IMR-90 (cell line): ENCODE results near the gene PAPSS2. TPM values are rescaled to one million over a fixed set of nuclear protein-coding genes. Genes with fewer than 3 reads are reported as not detected.

Source experiments
- ATAC-seq: fragments of 200-7000 bp; cut with Tn5 transposase; 2 replicates; pipeline ENCODE4 v1.9.1; 2020; ENCODE audit warnings: low read depth, mild to moderate bottlenecking, moderate library complexity
- BruUV-seq: library from RNA; stranded (reverse); fragments of 400-500 nt; replicated peaks from 2 replicates; lab custom pipeline; 2021; lab: Mats Ljungman, UMichigan
- CTCF ChIA-PET: fragments of 300-600 bp; formaldehyde crosslinking; extraction: SDS; loops from one replicate; lab custom pipeline; 2021; ENCODE audit warnings: antibody characterized with exemption; lab: Yijun Ruan, JAX
- POLR2A ChIA-PET: fragments of 300-600 bp; sonication (Branson Sonifier 250); formaldehyde crosslinking; loops from one replicate; lab custom pipeline; 2022; ENCODE audit warnings: antibody characterized with exemption; ENCODE audit not compliant: unreplicated experiment; lab: Charles Lee
- DNase-seq: peaks from one replicate; pipeline ENCODE4 v3.0.0; 2013
- H2AFZ ChIP-seq: replicated peaks from 2 replicates; pipeline ENCODE3; 2013; ENCODE audit warnings: low read length, mild to moderate bottlenecking; ENCODE audit not compliant: poor library complexity
- H2AK5ac ChIP-seq: 2 replicates; pipeline ENCODE4 v1.6.1; 2013; ENCODE audit warnings: low read depth, low read length, inconsistent platforms
- H2AK9ac ChIP-seq: replicated peaks from 2 replicates; pipeline ENCODE3; 2013; ENCODE audit warnings: mild to moderate bottlenecking, low read depth, low read length, moderate library complexity; ENCODE audit not compliant: poor library complexity
- H2BK120ac ChIP-seq: 2 replicates; pipeline ENCODE4 v1.6.1; 2013; ENCODE audit warnings: low read depth, low read length, inconsistent platforms
- H2BK15ac ChIP-seq: 3 replicates; pipeline ENCODE4 v1.6.1; 2013; ENCODE audit warnings: low read depth, low read length, inconsistent platforms
- H2BK20ac ChIP-seq: 2 replicates; pipeline ENCODE4 v1.6.1; 2013; ENCODE audit warnings: low read depth, mild to moderate bottlenecking, inconsistent platforms, low read length, moderate library complexity
- H2BK5ac ChIP-seq: 2 replicates; pipeline ENCODE4 v1.6.1; 2013; ENCODE audit warnings: mild to moderate bottlenecking, low read depth, low read length, inconsistent platforms; ENCODE audit not compliant: poor library complexity, severe bottlenecking
- H3K14ac ChIP-seq: replicated peaks from 2 replicates; pipeline ENCODE4 v1.6.1; 2013; ENCODE audit warnings: low read depth, low read length, inconsistent platforms
- H3K18ac ChIP-seq: 2 replicates; pipeline ENCODE4 v1.6.1; 2013; ENCODE audit warnings: low read depth, low read length, control low read depth
- H3K23ac ChIP-seq: 2 replicates; pipeline ENCODE4 v1.6.1; 2013; ENCODE audit warnings: low read depth, low read length, inconsistent platforms
- H3K27ac ChIP-seq: 2 replicates; pipeline ENCODE4 v1.5.1; 2013; ENCODE audit warnings: mild to moderate bottlenecking, control low read depth, low read length; ENCODE audit not compliant: insufficient read depth
- H3K27me3 ChIP-seq: 2 replicates; pipeline ENCODE4 v1.6.1; 2013; ENCODE audit warnings: low read length; ENCODE audit not compliant: control insufficient read depth, insufficient read depth
- H3K36me3 ChIP-seq: 2 replicates; pipeline ENCODE4 v1.6.1; 2013; ENCODE audit warnings: low read length, mixed read lengths; ENCODE audit not compliant: control insufficient read depth, insufficient read depth
- H3K4ac ChIP-seq: 2 replicates; pipeline ENCODE4 v1.6.1; 2013; ENCODE audit warnings: low read depth, low read length, inconsistent platforms
- H3K4me1 ChIP-seq: 2 replicates; pipeline ENCODE4 v1.6.1; 2013; ENCODE audit warnings: low read length, mixed read lengths; ENCODE audit not compliant: control insufficient read depth, insufficient read depth
- H3K4me2 ChIP-seq: 2 replicates; pipeline ENCODE4 v1.6.1; 2013; ENCODE audit warnings: low read depth, mild to moderate bottlenecking, control low read depth, low read length, moderate library complexity
- H3K4me3 ChIP-seq: 2 replicates; pipeline ENCODE4 v1.5.1; 2013; ENCODE audit warnings: low read depth, mild to moderate bottlenecking, control low read depth, low read length, moderate library complexity; ENCODE audit not compliant: insufficient read depth
- H3K56ac ChIP-seq: 2 replicates; pipeline ENCODE4 v1.6.1; 2013; ENCODE audit warnings: low read length, inconsistent platforms; ENCODE audit not compliant: insufficient read depth; ENCODE audit errors: extremely low read depth
- H3K79me1 ChIP-seq, 2 experiments: 2 replicates each; pipeline ENCODE4 v1.6.1; 2013; ENCODE audit warnings: low read length in 2 of 2, inconsistent platforms in 1 of 2, low read depth in 1 of 2
- H3K9ac ChIP-seq: 2 replicates; pipeline ENCODE4 v1.6.1; 2013; ENCODE audit warnings: low read depth, low read length, control low read depth
- H3K9me1 ChIP-seq: 2 replicates; pipeline ENCODE4 v1.6.1; 2013; ENCODE audit warnings: low read length, inconsistent platforms; ENCODE audit not compliant: insufficient read depth
- H3K9me3 ChIP-seq: 2 replicates; pipeline ENCODE4 v1.6.1; 2013; ENCODE audit warnings: low read length; ENCODE audit not compliant: control insufficient read depth, insufficient read depth
- H4K20me1 ChIP-seq: 2 replicates; pipeline ENCODE4 v1.6.1; 2013; ENCODE audit warnings: low read length, inconsistent platforms; ENCODE audit not compliant: insufficient read depth
- H4K5ac ChIP-seq: 2 replicates; pipeline ENCODE4 v1.6.1; 2013; ENCODE audit warnings: mild to moderate bottlenecking, low read depth, low read length, control low read depth
- H4K8ac ChIP-seq, 2 experiments: 2 replicates each; pipeline ENCODE4 v1.6.1; 2013; ENCODE audit warnings: low read depth in 2 of 2, low read length in 2 of 2, control low read depth in 1 of 2, inconsistent platforms in 1 of 2
- H4K91ac ChIP-seq: 2 replicates; pipeline ENCODE4 v1.6.1; 2013; ENCODE audit warnings: low read depth, low read length, inconsistent platforms; ENCODE audit not compliant: insufficient read depth
- BHLHE40 ChIP-seq: fragments of 150-350 bp; IDR thresholded peaks from 2 replicates; pipeline ENCODE4 v1.6.1; 2016; ENCODE audit warnings: mild to moderate bottlenecking, low read depth, low read length
- FOS ChIP-seq: fragments of 150-350 bp; IDR thresholded peaks from 2 replicates; pipeline ENCODE4 v1.6.1; 2016; ENCODE audit warnings: low read depth, low read length
- MAZ ChIP-seq: IDR thresholded peaks from 2 replicates; pipeline ENCODE4 v1.6.1; 2012; ENCODE audit warnings: low read depth, mild to moderate bottlenecking, low read length, improper control_type of control experiment, moderate library complexity, borderline replicate concordance
- MXI1 ChIP-seq: IDR thresholded peaks from 2 replicates; pipeline ENCODE4 v1.6.1; 2012; ENCODE audit warnings: low read depth, mild to moderate bottlenecking, low read length, moderate library complexity, borderline replicate concordance
- NFE2L2 ChIP-seq: fragments of 150-350 bp; IDR thresholded peaks from 2 replicates; pipeline ENCODE4 v1.6.1; 2016; ENCODE audit warnings: low read depth, mild to moderate bottlenecking, low read length
- POLR2A ChIP-seq: IDR thresholded peaks from 2 replicates; pipeline ENCODE4 v1.6.1; 2012; ENCODE audit warnings: mild to moderate bottlenecking, low read depth, low read length
- RAD21 ChIP-seq: IDR thresholded peaks from 2 replicates; pipeline ENCODE4 v1.6.1; 2012; ENCODE audit warnings: low read length, improper control_type of control experiment
- RCOR1 ChIP-seq: IDR thresholded peaks from 2 replicates; pipeline ENCODE4 v1.6.1; 2012; ENCODE audit warnings: mild to moderate bottlenecking, low read length, improper control_type of control experiment; ENCODE audit not compliant: insufficient replicate concordance
- RFX5 ChIP-seq: IDR thresholded peaks from 2 replicates; pipeline ENCODE4 v1.8.0; 2012; ENCODE audit warnings: low read depth, mild to moderate bottlenecking, low read length, moderate library complexity
- WGBS, 2 experiments: methylation state at CpG; one replicate each; pipeline versions ENCODE4 v1.1.5 to v1.1.7; 2013; ENCODE audit warnings: missing lambda C conversion rate in 2 of 2; ENCODE audit not compliant: insufficient read length in 1 of 2; ENCODE audit errors: extremely low coverage in 2 of 2; 5-methylcytosine and 5-hydroxymethylcytosine counted together
- dilution Hi-C: fragments of 300-500 bp; cut with HindIII; formaldehyde crosslinking; loops from one replicate; pipeline ENCODE4 v1.14.3; 2018; ENCODE audit warnings: low sequenced_read_pairs; ENCODE audit not compliant: unreplicated experiment
- in situ Hi-C: fragments of 300-500 bp; cut with MboI; formaldehyde crosslinking; loops from 3 replicates; pipeline ENCODE4 v1.14.3; 2019; ENCODE audit warnings: low sequenced_read_pairs, inconsistent platforms, mixed read lengths
- intact Hi-C: fragments of 100-400 bp; cut with micrococcal nuclease; formaldehyde crosslinking; loops from 2 replicates; pipeline ENCODE4 v1.10.0; 2022
- polyA plus RNA-seq, 3 experiments: library from polyadenylated mRNA; depleted of rRNA; stranded (reverse); fragments of >200 nt; gene quantifications; 2 replicates each; pipeline ENCODE4 v1.2.3, GENCODE V29; 2012; ENCODE audit warnings: low replicate concordance in 1 of 3
- total RNA-seq: library from RNA; depleted of rRNA; stranded (reverse); fragments of >200 nt; gene quantifications from 2 replicates; pipeline ENCODE4 v1.2.3, GENCODE V29; 2012
- TF ChIP-seq, protein P1 (sequence below): conservative IDR thresholded peaks from 2 replicates; pipeline ENCODE4 v1.5.1; 2012; ENCODE audit warnings: mild to moderate bottlenecking, low read depth, low read length, improper control_type of control experiment

Gene PAPSS2
- total and polyA plus RNA-seq, 2 of the 4 experiments (the other 2 are of a cell fraction): 55.0 to 63.3 TPM

DNA sequence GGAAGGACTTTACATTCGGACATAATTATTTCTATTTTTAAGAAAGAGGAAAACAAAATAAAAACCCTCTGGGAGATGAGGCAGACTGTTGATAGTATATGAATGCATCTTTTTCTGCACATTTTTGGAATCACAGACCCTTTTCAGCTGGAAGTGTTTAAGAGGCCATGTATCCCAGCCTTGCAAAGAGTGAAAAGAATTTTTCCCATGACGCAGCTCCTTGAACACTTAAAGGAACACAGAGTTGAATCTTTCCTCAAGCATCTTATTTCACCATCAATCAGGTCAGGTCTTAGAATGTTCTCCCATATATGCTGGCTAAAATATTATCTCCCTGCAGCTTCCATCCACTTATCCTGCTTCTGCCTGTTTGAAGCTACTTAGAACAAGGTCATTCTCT lies 45.9 kb upstream of the PAPSS2 start:
- H2AFZ ChIP-seq: no peak overlapping the region
- ATAC-seq: peak; percentile 27; the same call in 1 of the 2 replicates
- no peaks in the 10 kb centered on the region for H3K9me1 ChIP-seq
- no peaks in the 10 kb centered on the region for H4K20me1 ChIP-seq
- H3K79me1 ChIP-seq: no peaks in the 10 kb centered on the region
- no peak overlapping the region for H3K4ac ChIP-seq
- no peak overlapping the region for H2BK20ac ChIP-seq
- peak; percentile 36 for DNase-seq
- no peak overlapping the region for H3K4me3 ChIP-seq
- peaks cover 3% of the 10 kb centered on the region; the same call in 1 of the 2 replicates for H3K4me1 ChIP-seq
- no CpG with 5 or more reads among the region's 2 CpGs for WGBS, 2 experiments
- H3K14ac ChIP-seq: no peak overlapping the region
- TF ChIP-seq RFX5: no peak
- no peak for TF ChIP-seq MAZ
- TF ChIP-seq BHLHE40: no peak
- TF ChIP-seq POLR2A: no peak
- no peak for TF ChIP-seq RAD21
- TF ChIP-seq FOS: no peak
- no peak for TF ChIP-seq MXI1
- no peak for TF ChIP-seq NFE2L2
- no peak for TF ChIP-seq RCOR1
- TF ChIP-seq, protein P1, sequence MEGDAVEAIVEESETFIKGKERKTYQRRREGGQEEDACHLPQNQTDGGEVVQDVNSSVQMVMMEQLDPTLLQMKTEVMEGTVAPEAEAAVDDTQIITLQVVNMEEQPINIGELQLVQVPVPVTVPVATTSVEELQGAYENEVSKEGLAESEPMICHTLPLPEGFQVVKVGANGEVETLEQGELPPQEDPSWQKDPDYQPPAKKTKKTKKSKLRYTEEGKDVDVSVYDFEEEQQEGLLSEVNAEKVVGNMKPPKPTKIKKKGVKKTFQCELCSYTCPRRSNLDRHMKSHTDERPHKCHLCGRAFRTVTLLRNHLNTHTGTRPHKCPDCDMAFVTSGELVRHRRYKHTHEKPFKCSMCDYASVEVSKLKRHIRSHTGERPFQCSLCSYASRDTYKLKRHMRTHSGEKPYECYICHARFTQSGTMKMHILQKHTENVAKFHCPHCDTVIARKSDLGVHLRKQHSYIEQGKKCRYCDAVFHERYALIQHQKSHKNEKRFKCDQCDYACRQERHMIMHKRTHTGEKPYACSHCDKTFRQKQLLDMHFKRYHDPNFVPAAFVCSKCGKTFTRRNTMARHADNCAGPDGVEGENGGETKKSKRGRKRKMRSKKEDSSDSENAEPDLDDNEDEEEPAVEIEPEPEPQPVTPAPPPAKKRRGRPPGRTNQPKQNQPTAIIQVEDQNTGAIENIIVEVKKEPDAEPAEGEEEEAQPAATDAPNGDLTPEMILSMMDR: no peak
- H3K4me2 ChIP-seq: no peak overlapping the region
- H2BK120ac ChIP-seq: no peak overlapping the region
- H3K27me3 ChIP-seq: peaks cover 27% of the 10 kb centered on the region
- no peaks in the 10 kb centered on the region for H3K36me3 ChIP-seq
- BruUV-seq: no TSS peak
- no peak overlapping the region for H2AK5ac ChIP-seq
- no peak overlapping the region for H2BK5ac ChIP-seq
- no peak overlapping the region for H3K27ac ChIP-seq
- no peak overlapping the region for H2AK9ac ChIP-seq
- no peak overlapping the region for H2BK15ac ChIP-seq
- no peak overlapping the region for H3K23ac ChIP-seq
- ChIA-PET CTCF (no interaction called here), POLR2A (no interaction called here)
- H3K9ac ChIP-seq: no peak overlapping the region
- no peak overlapping the region for H3K56ac ChIP-seq
- no peak overlapping the region for H4K91ac ChIP-seq
- dilution Hi-C loops: no loop called here
- intact Hi-C loops: no loop called here
- H4K8ac ChIP-seq: no peak overlapping the region
- in situ Hi-C loops: no loop called here
- H3K18ac ChIP-seq: no peak overlapping the region
- H3K9me3 ChIP-seq: no peaks in the 10 kb centered on the region; the same call in 1 of the 2 replicates
- no peak overlapping the region for H4K5ac ChIP-seq
